Loucy (cell line): ENCODE results near the gene KREMEN1.

ENCODE experiments used
- EZH2phosphoT487 ChIP-seq: fragments of 200-600 bp; IDR thresholded peaks from 2 replicates; pipeline ENCODE4 v1.6.1; 2018; ENCODE audit warnings: antibody characterized with exemption, mild to moderate bottlenecking, moderate library complexity, borderline replicate concordance
- TF ChIP-seq, protein P1 (sequence below): fragments of 200-600 bp; sonication (generic); conservative IDR thresholded peaks from 2 replicates; pipeline ENCODE4 v1.5.1; 2014; ENCODE audit warnings: mild to moderate bottlenecking, antibody characterized with exemption, low read length

DNA sequence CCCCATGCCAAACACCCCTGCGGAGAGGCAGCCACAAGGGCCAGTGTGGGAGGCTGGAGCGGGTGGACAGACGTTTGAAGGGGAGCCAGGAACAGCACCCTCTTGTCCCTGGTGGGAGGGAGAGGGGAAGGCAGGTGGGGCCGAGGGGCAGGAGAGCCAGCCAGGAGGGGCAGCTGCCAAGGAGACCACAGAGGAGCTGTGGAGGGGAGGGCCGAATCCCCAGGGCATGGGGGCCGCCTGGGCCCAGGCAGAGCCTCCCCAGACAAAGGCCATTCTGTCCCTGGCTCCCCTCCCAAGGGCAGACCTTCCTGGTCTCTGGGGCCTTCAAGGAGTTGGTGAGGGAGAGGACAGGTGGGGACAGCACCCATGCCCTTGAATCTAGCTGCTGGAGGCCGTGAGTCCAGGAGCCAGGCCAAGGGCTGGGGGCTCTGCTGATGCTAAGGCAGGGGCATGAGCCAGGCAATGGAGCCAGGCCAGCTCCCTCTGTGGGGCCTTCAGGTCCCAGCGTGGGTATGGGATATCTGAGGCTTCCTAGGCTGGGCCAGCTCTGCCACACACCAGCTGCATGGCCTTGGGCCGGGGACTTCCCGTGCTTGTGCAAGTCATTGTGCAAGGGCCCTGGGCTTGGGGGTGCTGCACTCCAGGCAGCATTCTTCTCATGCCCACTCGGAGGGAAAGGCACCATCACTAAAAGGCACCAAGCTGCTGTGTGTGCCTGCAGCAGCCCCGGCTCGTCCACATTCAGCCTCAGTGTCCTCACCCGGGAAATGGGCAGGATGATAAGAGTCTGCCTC lies 144.2 kb downstream of the KREMEN1 start:
- TF ChIP-seq, protein P1, sequence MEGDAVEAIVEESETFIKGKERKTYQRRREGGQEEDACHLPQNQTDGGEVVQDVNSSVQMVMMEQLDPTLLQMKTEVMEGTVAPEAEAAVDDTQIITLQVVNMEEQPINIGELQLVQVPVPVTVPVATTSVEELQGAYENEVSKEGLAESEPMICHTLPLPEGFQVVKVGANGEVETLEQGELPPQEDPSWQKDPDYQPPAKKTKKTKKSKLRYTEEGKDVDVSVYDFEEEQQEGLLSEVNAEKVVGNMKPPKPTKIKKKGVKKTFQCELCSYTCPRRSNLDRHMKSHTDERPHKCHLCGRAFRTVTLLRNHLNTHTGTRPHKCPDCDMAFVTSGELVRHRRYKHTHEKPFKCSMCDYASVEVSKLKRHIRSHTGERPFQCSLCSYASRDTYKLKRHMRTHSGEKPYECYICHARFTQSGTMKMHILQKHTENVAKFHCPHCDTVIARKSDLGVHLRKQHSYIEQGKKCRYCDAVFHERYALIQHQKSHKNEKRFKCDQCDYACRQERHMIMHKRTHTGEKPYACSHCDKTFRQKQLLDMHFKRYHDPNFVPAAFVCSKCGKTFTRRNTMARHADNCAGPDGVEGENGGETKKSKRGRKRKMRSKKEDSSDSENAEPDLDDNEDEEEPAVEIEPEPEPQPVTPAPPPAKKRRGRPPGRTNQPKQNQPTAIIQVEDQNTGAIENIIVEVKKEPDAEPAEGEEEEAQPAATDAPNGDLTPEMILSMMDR = no peak
- no peak for TF ChIP-seq EZH2phosphoT487
